Colonic mucosa (tissue), 4 donors: Measurements from ENCODE around the gene TTC21A. TPM values are rescaled to one million over a fixed set of nuclear protein-coding genes. Genes with fewer than 3 reads are reported as not detected.

ENCODE experiments used
- DNase-seq: peaks from one replicate; pipeline ENCODE4 v3.0.0-alpha.2; 2020
- H3K27ac ChIP-seq: fragments of 200-600 bp; one replicate; pipeline ENCODE4 v1.8.0; 2021
- H3K27me3 ChIP-seq: fragments of 200-600 bp; one replicate; pipeline ENCODE4 v1.8.0; 2021
- H3K36me3 ChIP-seq: fragments of 200-600 bp; one replicate; pipeline ENCODE4 v1.8.0; 2021
- H3K4me1 ChIP-seq: fragments of 200-600 bp; one replicate; pipeline ENCODE4 v1.8.0; 2021; ENCODE audit warnings: mild to moderate bottlenecking
- H3K4me3 ChIP-seq: fragments of 200-600 bp; one replicate; pipeline ENCODE4 v1.8.0; 2021
- H3K9ac ChIP-seq, 2 donors: one replicate each; pipeline ENCODE4 v1.7.0; 2013; ENCODE audit warnings: control low read depth in 2 of 2, low read depth in 2 of 2, low read length in 2 of 2
- H3K9me3 ChIP-seq: fragments of 200-600 bp; one replicate; pipeline ENCODE4 v1.8.0; 2021
- intact Hi-C: fragments of 100-400 bp; cut with DNase I; formaldehyde crosslinking; loops from one replicate; pipeline ENCODE4 v1.14.1; 2022
- microRNA-seq: library from miRNA; unstranded; fragments of <30 nt; microRNA quantifications from one replicate; pipeline ENCODE4, GENCODE V29; 2019
- total RNA-seq, 2 donors: library from RNA; stranded (reverse); fragmentation: NEBNext Ultra II Directional in 1 of 2; extraction: Animal tissue kit (Norgen Biotek cat#: 25700) in 1 of 2; gene quantifications; one replicate each; pipeline ENCODE4 v1.2.1, GENCODE V29; 2021
- TF ChIP-seq, protein P1 (sequence below): fragments of 200-600 bp; IDR thresholded peaks from one replicate; pipeline ENCODE4 v1.8.0; 2022; ENCODE audit warnings: antibody characterized with exemption, mild to moderate bottlenecking
- donor health status: healthy.
- donor health status: DM: no; HTN: no; CAD: no.
- donor health status: DM: no; HTN: no; CAD: no.

Gene TTC21A
- total RNA-seq, 2 donors from 2014 or later, result 2.8 to 6.1 TPM

DNA sequence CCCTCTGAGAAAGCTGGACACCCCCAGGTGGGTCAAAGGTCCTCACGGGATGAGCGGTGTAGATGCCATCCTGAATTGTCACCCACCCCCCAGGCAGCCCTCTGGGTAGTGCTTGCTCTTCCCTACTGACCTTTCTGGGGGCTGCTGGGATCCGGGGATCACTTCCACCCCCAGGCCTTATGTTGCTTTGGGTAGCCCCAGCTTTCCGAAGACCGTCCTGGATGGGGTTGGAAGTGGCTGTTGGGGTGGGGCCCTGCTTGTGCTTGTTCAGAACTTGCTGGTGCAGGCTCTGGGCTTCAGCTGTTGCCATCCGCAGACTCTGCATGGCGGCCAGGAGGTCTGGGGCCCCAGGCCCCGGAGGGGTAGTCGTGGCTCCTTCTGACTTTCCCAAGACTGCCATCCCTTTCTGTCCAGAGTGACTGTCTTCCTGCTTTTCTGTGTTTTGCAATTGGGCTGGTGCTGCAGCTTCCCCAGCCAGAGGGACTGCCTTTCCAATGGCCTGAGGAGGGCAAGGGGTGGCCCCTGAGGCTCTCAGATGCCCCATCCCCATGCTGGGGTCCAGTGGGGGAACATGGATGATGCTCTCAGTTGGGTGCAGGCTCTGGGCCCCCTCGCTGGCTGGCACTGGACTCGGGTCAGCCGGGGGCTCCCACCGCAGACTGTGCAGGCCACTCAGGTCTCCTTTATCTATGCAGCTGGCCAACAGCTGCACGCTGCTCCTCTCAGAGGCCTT, 78.6 kb downstream of the TTC21A start:
- intact Hi-C loops, result loop anchor here (5.0 kb wide), 1 partner anchor 191 kb away; no protein-coding TSS in a partner anchor
- H3K4me3 ChIP-seq, result no peak overlapping the region
- H3K4me1 ChIP-seq, result no peaks in the 10 kb centered on the region
- H3K36me3 ChIP-seq, result no peaks in the 10 kb centered on the region
- H3K9ac ChIP-seq, result no peak overlapping the region
- DNase-seq, result no peak
- TF ChIP-seq, protein P1, sequence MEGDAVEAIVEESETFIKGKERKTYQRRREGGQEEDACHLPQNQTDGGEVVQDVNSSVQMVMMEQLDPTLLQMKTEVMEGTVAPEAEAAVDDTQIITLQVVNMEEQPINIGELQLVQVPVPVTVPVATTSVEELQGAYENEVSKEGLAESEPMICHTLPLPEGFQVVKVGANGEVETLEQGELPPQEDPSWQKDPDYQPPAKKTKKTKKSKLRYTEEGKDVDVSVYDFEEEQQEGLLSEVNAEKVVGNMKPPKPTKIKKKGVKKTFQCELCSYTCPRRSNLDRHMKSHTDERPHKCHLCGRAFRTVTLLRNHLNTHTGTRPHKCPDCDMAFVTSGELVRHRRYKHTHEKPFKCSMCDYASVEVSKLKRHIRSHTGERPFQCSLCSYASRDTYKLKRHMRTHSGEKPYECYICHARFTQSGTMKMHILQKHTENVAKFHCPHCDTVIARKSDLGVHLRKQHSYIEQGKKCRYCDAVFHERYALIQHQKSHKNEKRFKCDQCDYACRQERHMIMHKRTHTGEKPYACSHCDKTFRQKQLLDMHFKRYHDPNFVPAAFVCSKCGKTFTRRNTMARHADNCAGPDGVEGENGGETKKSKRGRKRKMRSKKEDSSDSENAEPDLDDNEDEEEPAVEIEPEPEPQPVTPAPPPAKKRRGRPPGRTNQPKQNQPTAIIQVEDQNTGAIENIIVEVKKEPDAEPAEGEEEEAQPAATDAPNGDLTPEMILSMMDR, result no peak
- H3K27ac ChIP-seq, result no peak overlapping the region
- H3K27me3 ChIP-seq, result no peaks in the 10 kb centered on the region
- H3K9me3 ChIP-seq, result no peaks in the 10 kb centered on the region

DNA sequence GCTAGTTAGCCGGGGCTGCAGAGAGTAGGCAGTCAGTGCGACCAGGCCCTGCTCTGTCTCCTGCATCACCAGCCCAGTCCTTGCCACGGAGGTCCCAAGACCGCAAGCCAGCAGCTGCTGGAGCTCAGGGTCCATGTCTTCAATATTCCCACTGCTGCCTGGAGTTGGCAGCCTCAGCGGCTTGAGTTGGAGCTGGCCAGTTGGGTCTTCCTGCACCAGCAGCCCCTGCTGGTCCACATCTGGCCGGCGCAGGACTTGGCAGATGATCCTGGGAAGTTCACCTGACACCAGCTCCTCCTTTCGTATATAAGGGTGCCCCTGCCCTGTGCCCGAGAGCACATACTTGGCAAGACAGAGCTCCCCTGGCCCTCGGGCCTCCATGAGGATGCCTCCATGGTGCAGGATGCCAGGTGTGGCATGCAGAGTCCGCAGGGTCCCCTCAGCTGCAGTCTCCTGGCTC, 79.2 kb downstream of the TTC21A start:
- no peak overlapping the region for H3K9ac ChIP-seq
- TF ChIP-seq, protein P1, result no peak
- intact Hi-C loops, result loop anchor here (5.0 kb wide), 1 partner anchor 191 kb away; no protein-coding TSS in a partner anchor
- no peaks in the 10 kb centered on the region for H3K9me3 ChIP-seq
- H3K27me3 ChIP-seq, result no peaks in the 10 kb centered on the region
- no peak overlapping the region for H3K4me3 ChIP-seq
- no peak overlapping the region for H3K27ac ChIP-seq
- no peak for DNase-seq
- no peaks in the 10 kb centered on the region for H3K36me3 ChIP-seq
- no peaks in the 10 kb centered on the region for H3K4me1 ChIP-seq

DNA sequence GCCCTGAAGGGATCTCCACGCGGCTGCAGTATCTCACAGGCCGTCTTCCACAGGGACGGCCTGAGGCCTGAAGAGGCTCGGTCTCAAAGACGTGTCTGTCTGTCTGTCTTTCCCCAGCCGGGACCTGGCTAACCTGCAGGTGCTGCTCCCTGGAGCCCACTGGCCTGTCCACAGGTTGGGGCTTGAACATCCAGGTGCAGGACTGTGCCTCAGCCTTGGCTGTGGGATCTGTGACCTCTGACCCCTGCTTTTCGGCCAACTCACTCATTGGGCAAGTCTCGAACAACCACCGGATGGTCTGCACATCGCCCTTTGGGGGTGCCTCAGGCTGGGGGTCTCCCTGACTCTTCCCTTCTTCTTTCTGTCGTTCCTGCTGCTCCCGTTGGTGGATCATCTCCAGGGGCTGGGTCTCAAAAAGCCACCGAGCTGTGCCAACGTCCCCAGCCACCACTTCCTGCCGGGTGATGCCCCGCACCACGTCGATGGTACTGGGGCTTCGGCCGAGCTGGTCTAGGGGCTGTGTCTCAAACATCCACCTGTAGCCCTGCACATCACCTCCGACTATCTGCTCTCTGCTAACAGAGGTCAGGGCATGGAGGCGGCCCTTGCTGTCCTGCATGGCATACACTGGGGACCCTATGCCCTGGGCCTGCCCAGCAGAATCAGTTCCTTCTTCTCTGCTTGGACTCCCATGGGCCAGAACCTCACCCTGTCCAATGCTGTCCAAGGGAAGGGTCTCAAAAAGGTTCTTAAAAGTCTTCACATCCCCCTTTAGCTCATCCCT, 80.1 kb downstream of the TTC21A start:
- intact Hi-C loops, result loop anchor here (5.0 kb wide), 1 partner anchor 190 kb away; no protein-coding TSS in a partner anchor
- no peak for DNase-seq
- no peak overlapping the region for H3K27ac ChIP-seq
- no peak overlapping the region for H3K4me3 ChIP-seq
- TF ChIP-seq, protein P1, result no peak
- H3K9me3 ChIP-seq, result no peaks in the 10 kb centered on the region
- H3K36me3 ChIP-seq, result no peaks in the 10 kb centered on the region
- H3K9ac ChIP-seq, result no peak overlapping the region
- H3K27me3 ChIP-seq, result no peaks in the 10 kb centered on the region
- no peaks in the 10 kb centered on the region for H3K4me1 ChIP-seq

Small RNA genes lying within 50 kb of the gene (microRNA-seq; reads per million reads assigned to microRNA genes)
- gene MIR6822, result not detected

Other genes starting within 250 kb of the TTC21A start
- gene SCN11A, start 55.7 kb upstream of the TTC21A start, total RNA-seq, result under 1 TPM; 0.05 to 0.61 TPM
- 10 to 100 TPM; 26.1 to 51.2 TPM for gene WDR48, start 55.7 kb upstream of the TTC21A start, total RNA-seq
- 100 to 1,000 TPM in 1 of 2 donors, 10 to 100 TPM in 1; 84.2 to 106 TPM for gene GORASP1, start 53 bp upstream of the TTC21A start, total RNA-seq
- 10 to 100 TPM; 11.2 to 26.6 TPM for gene CSRNP1, start 45.9 kb downstream of the TTC21A start, total RNA-seq
- gene XIRP1, start 84.9 kb downstream of the TTC21A start, total RNA-seq, result not detected
- gene CX3CR1, start 172.4 kb downstream of the TTC21A start, total RNA-seq, result under 1 TPM; 0.57 to 0.66 TPM
- under 1 TPM; 0.29 to 0.47 TPM for gene CCR8, start 222.0 kb downstream of the TTC21A start, total RNA-seq